IMR-90 (cell line): ENCODE measurements around the gene RNF149. TPM values are rescaled to one million over a fixed set of nuclear protein-coding genes. Genes with fewer than 3 reads are reported as not detected.
"Not testable (repeated sequence)": the region's sequence is repeated elsewhere in the genome, so short reads cannot be mapped to it uniquely, and the experiment has no call there.

ENCODE experiments used
- ATAC-seq: fragments of 200-7000 bp; cut with Tn5 transposase; 2 replicates; pipeline ENCODE4 v1.9.1; 2020; ENCODE audit warnings: low read depth, mild to moderate bottlenecking, moderate library complexity
- BruUV-seq: library from RNA; stranded (reverse); fragments of 400-500 nt; replicated peaks from 2 replicates; lab custom pipeline; 2021; lab: Mats Ljungman, UMichigan
- CTCF ChIA-PET: fragments of 300-600 bp; formaldehyde crosslinking; extraction: SDS; loops from one replicate; lab custom pipeline; 2021; ENCODE audit warnings: antibody characterized with exemption; lab: Yijun Ruan, JAX
- POLR2A ChIA-PET: fragments of 300-600 bp; sonication (Branson Sonifier 250); formaldehyde crosslinking; loops from one replicate; lab custom pipeline; 2022; ENCODE audit warnings: antibody characterized with exemption; ENCODE audit not compliant: unreplicated experiment; lab: Charles Lee
- DNase-seq: peaks from one replicate; pipeline ENCODE4 v3.0.0; 2013
- H2AFZ ChIP-seq: replicated peaks from 2 replicates; pipeline ENCODE3; 2013; ENCODE audit warnings: low read length, mild to moderate bottlenecking; ENCODE audit not compliant: poor library complexity
- H2AK5ac ChIP-seq: 2 replicates; pipeline ENCODE4 v1.6.1; 2013; ENCODE audit warnings: low read depth, low read length, inconsistent platforms
- H2AK9ac ChIP-seq: replicated peaks from 2 replicates; pipeline ENCODE3; 2013; ENCODE audit warnings: mild to moderate bottlenecking, low read depth, low read length, moderate library complexity; ENCODE audit not compliant: poor library complexity
- H2BK120ac ChIP-seq: 2 replicates; pipeline ENCODE4 v1.6.1; 2013; ENCODE audit warnings: low read depth, low read length, inconsistent platforms
- H2BK15ac ChIP-seq: 3 replicates; pipeline ENCODE4 v1.6.1; 2013; ENCODE audit warnings: low read depth, low read length, inconsistent platforms
- H2BK20ac ChIP-seq: 2 replicates; pipeline ENCODE4 v1.6.1; 2013; ENCODE audit warnings: low read depth, mild to moderate bottlenecking, inconsistent platforms, low read length, moderate library complexity
- H2BK5ac ChIP-seq: 2 replicates; pipeline ENCODE4 v1.6.1; 2013; ENCODE audit warnings: mild to moderate bottlenecking, low read depth, low read length, inconsistent platforms; ENCODE audit not compliant: poor library complexity, severe bottlenecking
- H3K14ac ChIP-seq: replicated peaks from 2 replicates; pipeline ENCODE4 v1.6.1; 2013; ENCODE audit warnings: low read depth, low read length, inconsistent platforms
- H3K18ac ChIP-seq: 2 replicates; pipeline ENCODE4 v1.6.1; 2013; ENCODE audit warnings: low read depth, low read length, control low read depth
- H3K23ac ChIP-seq: 2 replicates; pipeline ENCODE4 v1.6.1; 2013; ENCODE audit warnings: low read depth, low read length, inconsistent platforms
- H3K27ac ChIP-seq: 2 replicates; pipeline ENCODE4 v1.5.1; 2013; ENCODE audit warnings: mild to moderate bottlenecking, control low read depth, low read length; ENCODE audit not compliant: insufficient read depth
- H3K27me3 ChIP-seq: 2 replicates; pipeline ENCODE4 v1.6.1; 2013; ENCODE audit warnings: low read length; ENCODE audit not compliant: control insufficient read depth, insufficient read depth
- H3K36me3 ChIP-seq: 2 replicates; pipeline ENCODE4 v1.6.1; 2013; ENCODE audit warnings: low read length, mixed read lengths; ENCODE audit not compliant: control insufficient read depth, insufficient read depth
- H3K4ac ChIP-seq: 2 replicates; pipeline ENCODE4 v1.6.1; 2013; ENCODE audit warnings: low read depth, low read length, inconsistent platforms
- H3K4me1 ChIP-seq: 2 replicates; pipeline ENCODE4 v1.6.1; 2013; ENCODE audit warnings: low read length, mixed read lengths; ENCODE audit not compliant: control insufficient read depth, insufficient read depth
- H3K4me2 ChIP-seq: 2 replicates; pipeline ENCODE4 v1.6.1; 2013; ENCODE audit warnings: low read depth, mild to moderate bottlenecking, control low read depth, low read length, moderate library complexity
- H3K4me3 ChIP-seq: 2 replicates; pipeline ENCODE4 v1.5.1; 2013; ENCODE audit warnings: low read depth, mild to moderate bottlenecking, control low read depth, low read length, moderate library complexity; ENCODE audit not compliant: insufficient read depth
- H3K56ac ChIP-seq: 2 replicates; pipeline ENCODE4 v1.6.1; 2013; ENCODE audit warnings: low read length, inconsistent platforms; ENCODE audit not compliant: insufficient read depth; ENCODE audit errors: extremely low read depth
- H3K79me1 ChIP-seq, 2 experiments: 2 replicates each; pipeline ENCODE4 v1.6.1; 2013; ENCODE audit warnings: low read length in 2 of 2, inconsistent platforms in 1 of 2, low read depth in 1 of 2
- H3K9ac ChIP-seq: 2 replicates; pipeline ENCODE4 v1.6.1; 2013; ENCODE audit warnings: low read depth, low read length, control low read depth
- H3K9me1 ChIP-seq: 2 replicates; pipeline ENCODE4 v1.6.1; 2013; ENCODE audit warnings: low read length, inconsistent platforms; ENCODE audit not compliant: insufficient read depth
- H3K9me3 ChIP-seq: 2 replicates; pipeline ENCODE4 v1.6.1; 2013; ENCODE audit warnings: low read length; ENCODE audit not compliant: control insufficient read depth, insufficient read depth
- H4K20me1 ChIP-seq: 2 replicates; pipeline ENCODE4 v1.6.1; 2013; ENCODE audit warnings: low read length, inconsistent platforms; ENCODE audit not compliant: insufficient read depth
- H4K5ac ChIP-seq: 2 replicates; pipeline ENCODE4 v1.6.1; 2013; ENCODE audit warnings: mild to moderate bottlenecking, low read depth, low read length, control low read depth
- H4K8ac ChIP-seq, 2 experiments: 2 replicates each; pipeline ENCODE4 v1.6.1; 2013; ENCODE audit warnings: low read depth in 2 of 2, low read length in 2 of 2, control low read depth in 1 of 2, inconsistent platforms in 1 of 2
- H4K91ac ChIP-seq: 2 replicates; pipeline ENCODE4 v1.6.1; 2013; ENCODE audit warnings: low read depth, low read length, inconsistent platforms; ENCODE audit not compliant: insufficient read depth
- WGBS, 2 experiments: methylation state at CpG; one replicate each; pipeline versions ENCODE4 v1.1.5 to v1.1.7; 2013; ENCODE audit warnings: missing lambda C conversion rate in 2 of 2; ENCODE audit not compliant: insufficient read length in 1 of 2; ENCODE audit errors: extremely low coverage in 2 of 2; 5-methylcytosine and 5-hydroxymethylcytosine counted together
- dilution Hi-C: fragments of 300-500 bp; cut with HindIII; formaldehyde crosslinking; loops from one replicate; pipeline ENCODE4 v1.14.3; 2018; ENCODE audit warnings: low sequenced_read_pairs; ENCODE audit not compliant: unreplicated experiment
- in situ Hi-C: fragments of 300-500 bp; cut with MboI; formaldehyde crosslinking; loops from 3 replicates; pipeline ENCODE4 v1.14.3; 2019; ENCODE audit warnings: low sequenced_read_pairs, inconsistent platforms, mixed read lengths
- intact Hi-C: fragments of 100-400 bp; cut with micrococcal nuclease; formaldehyde crosslinking; loops from 2 replicates; pipeline ENCODE4 v1.10.0; 2022
- polyA plus RNA-seq, 3 experiments: library from polyadenylated mRNA; depleted of rRNA; stranded (reverse); fragments of >200 nt; gene quantifications; 2 replicates each; pipeline ENCODE4 v1.2.3, GENCODE V29; 2012; ENCODE audit warnings: low replicate concordance in 1 of 3
- total RNA-seq: library from RNA; depleted of rRNA; stranded (reverse); fragments of >200 nt; gene quantifications from 2 replicates; pipeline ENCODE4 v1.2.3, GENCODE V29; 2012

Gene RNF149
- total and polyA plus RNA-seq, 2 of the 4 experiments (the other 2 are of a cell fraction): 14.5 to 18.6 TPM

- H3K27me3 ChIP-seq, H3K4me2 ChIP-seq, H3K9me3 ChIP-seq, H3K23ac ChIP-seq, H3K4me1 ChIP-seq, H2BK20ac ChIP-seq, H3K9ac ChIP-seq, H3K14ac ChIP-seq, H3K27ac ChIP-seq, H2AFZ ChIP-seq, H3K79me1 ChIP-seq, ATAC-seq, H2BK15ac ChIP-seq, intact Hi-C loops, H4K91ac ChIP-seq, H2BK5ac ChIP-seq, H2BK120ac ChIP-seq, in situ Hi-C loops, H2AK9ac ChIP-seq, DNase-seq, H3K4me3 ChIP-seq, H3K56ac ChIP-seq, CTCF ChIA-PET, H4K20me1 ChIP-seq, H4K5ac ChIP-seq, dilution Hi-C loops, H4K8ac ChIP-seq, H3K9me1 ChIP-seq, BruUV-seq, H3K36me3 ChIP-seq, H3K4ac ChIP-seq, POLR2A ChIA-PET, H3K18ac ChIP-seq, H2AK5ac ChIP-seq: not testable (repeated sequence)
- no CpG with 5 or more reads among the region's 6 CpGs for WGBS, 2 experiments
Measured at GRCh38 chr2:101316568-101316967, 8.1 kb upstream of the RNF149 start.
